Mononuclear cell (primary cell): ENCODE results near the gene DDB1. TPM values are rescaled to one million over a fixed set of nuclear protein-coding genes. Genes with fewer than 3 reads are reported as not detected.

Experiments used
- H3K27me3 ChIP-seq: 2 replicates; pipeline ENCODE4 v1.6.0; 2011; ENCODE audit warnings: low read length, control low read depth; ENCODE audit not compliant: insufficient read depth
- H3K4me1 ChIP-seq: 2 replicates; pipeline ENCODE4 v1.5.1; 2011; ENCODE audit warnings: mild to moderate bottlenecking, low read length, control low read depth; ENCODE audit not compliant: insufficient read depth
- H3K4me3 ChIP-seq: 2 replicates; pipeline ENCODE4 v1.5.1; 2011; ENCODE audit warnings: mild to moderate bottlenecking, low read length, moderate library complexity
- H3K9me3 ChIP-seq: 2 replicates; pipeline ENCODE4 v1.5.1; 2011; ENCODE audit warnings: low read depth, mild to moderate bottlenecking, control low read depth, low read length
- total RNA-seq: library from RNA; depleted of rRNA; stranded (reverse); fragments of >200 nt; gene quantifications from one replicate; pipeline ENCODE4 v1.2.3, GENCODE V29; 2012

DDB1 gene
- total RNA-seq, 1 donor = 89.8 TPM

- peaks cover 61% of the 10 kb centered on the region for H3K4me1 ChIP-seq
- no peaks in the 10 kb centered on the region for H3K9me3 ChIP-seq
- H3K27me3 ChIP-seq = no peaks in the 10 kb centered on the region
- peak within 1 kb of the TSS; percentile 93 for H3K4me3 ChIP-seq
These were observed 29.0 kb upstream of the DDB1 start, which contains the start of the genes CYB561A3 and TMEM138 for GRCh38 chr11:61361741-61362541. Gene CYB561A3 (minus strand): TSS chr11:61361882. CDS start chr11:61356713, 5,169 bp downstream. Gene TMEM138 (plus strand): TSS chr11:61362374. CDS start chr11:61364391, 2,017 bp downstream.

DNA sequence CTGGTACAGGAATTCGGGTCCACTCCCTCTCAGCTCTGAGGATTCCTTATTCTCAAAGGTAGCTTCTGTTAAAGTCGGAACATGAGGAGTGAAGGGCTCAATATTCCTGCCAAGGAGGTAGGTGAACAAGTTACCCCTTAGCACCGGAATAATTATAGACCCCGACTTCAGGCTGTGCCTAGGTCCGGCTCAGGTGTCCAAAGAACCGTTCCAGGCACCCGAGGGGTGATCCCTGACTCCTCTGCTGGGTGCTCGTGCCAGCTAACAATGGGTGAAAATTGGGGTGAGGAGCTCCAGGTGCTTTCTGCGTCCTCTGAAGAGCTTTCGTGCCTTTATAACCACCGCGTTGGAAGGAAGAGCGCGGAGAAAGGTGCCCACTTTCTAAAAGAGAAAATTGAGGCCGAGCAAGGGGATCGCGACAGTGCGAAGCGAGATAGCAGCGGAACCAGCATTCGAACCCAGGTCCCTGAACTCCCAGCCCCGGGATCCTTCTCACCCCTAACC lies 28.4 kb upstream of the DDB1 start:
- Histone ChIP-seq H3K9me3 (no peaks in the 10 kb centered on the region), H3K27me3 (no peaks in the 10 kb centered on the region), H3K4me1 (peaks cover 68% of the 10 kb centered on the region), H3K4me3 (peak overlapping the region; percentile 93)

- Histone ChIP-seq H3K27me3 (no peaks in the 10 kb centered on the region), H3K9me3 (no peaks in the 10 kb centered on the region), H3K4me3 (no peak overlapping the region), H3K4me1 (peaks cover 71% of the 10 kb centered on the region)
These were observed 26.6 kb upstream of the DDB1 start for GRCh38 chr11:61359516-61359915.

DNA sequence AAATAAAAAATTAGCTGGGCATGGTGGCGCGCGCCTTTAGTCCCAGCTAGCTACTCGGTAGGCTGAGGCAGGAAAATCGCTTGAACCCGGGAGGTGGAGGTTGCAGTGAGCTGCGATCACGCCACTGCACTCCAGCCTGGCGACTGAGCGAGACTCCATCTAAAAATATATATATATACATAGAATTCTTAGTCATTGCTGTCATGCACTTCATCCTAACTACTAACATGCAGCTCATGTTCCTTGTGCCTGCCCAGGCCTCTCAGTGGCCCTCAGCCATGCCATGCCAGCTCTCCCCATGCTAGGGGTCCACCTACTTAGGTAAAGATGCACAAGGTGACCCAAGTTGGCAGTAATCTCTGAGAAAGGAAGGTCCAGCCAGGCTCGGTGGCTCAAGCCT lies 25.7 kb upstream of the DDB1 start:
- Histone ChIP-seq H3K9me3 (no peaks in the 10 kb centered on the region), H3K4me1 (peaks cover 66% of the 10 kb centered on the region), H3K4me3 (no peak overlapping the region), H3K27me3 (no peaks in the 10 kb centered on the region)

GRCh38 chr11:61357894-61358239 lies 25.0 kb upstream of the DDB1 start:
- Histone ChIP-seq H3K27me3 (no peaks in the 10 kb centered on the region), H3K9me3 (no peaks in the 10 kb centered on the region), H3K4me1 (peaks cover 59% of the 10 kb centered on the region), H3K4me3 (no peak overlapping the region)

- peaks cover 54% of the 10 kb centered on the region for H3K4me1 ChIP-seq
- no peak overlapping the region for H3K4me3 ChIP-seq
- H3K9me3 ChIP-seq = no peaks in the 10 kb centered on the region
- no peaks in the 10 kb centered on the region for H3K27me3 ChIP-seq
These were observed 24.5 kb upstream of the DDB1 start for GRCh38 chr11:61357233-61357893.

DNA sequence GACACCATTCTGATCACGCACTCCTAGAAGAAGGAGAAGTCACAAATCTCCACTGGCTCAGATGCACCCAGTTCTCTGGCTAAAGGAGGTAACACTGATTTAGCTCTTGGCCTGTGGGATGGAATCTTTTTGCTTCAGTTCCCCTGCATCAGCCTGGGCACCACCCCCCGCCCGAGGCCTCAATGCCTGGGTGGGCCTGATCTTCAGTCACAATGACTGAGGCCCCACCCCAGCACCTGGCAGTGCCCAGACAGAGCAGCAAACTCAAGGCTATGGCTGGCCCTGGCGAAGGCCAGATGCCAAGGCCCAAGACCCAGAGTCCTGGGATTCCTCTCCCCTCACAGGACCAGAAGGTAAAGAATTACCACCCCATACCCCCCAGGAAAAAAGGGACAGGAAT lies 23.8 kb upstream of the DDB1 start:
- H3K4me1 ChIP-seq = peaks cover 54% of the 10 kb centered on the region
- no peaks in the 10 kb centered on the region for H3K27me3 ChIP-seq
- H3K4me3 ChIP-seq = peak overlapping the region; percentile 22
- H3K9me3 ChIP-seq = no peaks in the 10 kb centered on the region

GRCh38 chr11:61354208-61354607 lies 21.3 kb upstream of the DDB1 start:
- no peaks in the 10 kb centered on the region for H3K9me3 ChIP-seq
- peaks cover 32% of the 10 kb centered on the region for H3K4me1 ChIP-seq
- H3K27me3 ChIP-seq = no peaks in the 10 kb centered on the region
- H3K4me3 ChIP-seq = peak overlapping the region; percentile 9

- Histone ChIP-seq H3K4me1 (peaks cover 29% of the 10 kb centered on the region), H3K27me3 (no peaks in the 10 kb centered on the region), H3K4me3 (no peak overlapping the region), H3K9me3 (no peaks in the 10 kb centered on the region)
These were observed 20.5 kb upstream of the DDB1 start for GRCh38 chr11:61353131-61354067.

DNA sequence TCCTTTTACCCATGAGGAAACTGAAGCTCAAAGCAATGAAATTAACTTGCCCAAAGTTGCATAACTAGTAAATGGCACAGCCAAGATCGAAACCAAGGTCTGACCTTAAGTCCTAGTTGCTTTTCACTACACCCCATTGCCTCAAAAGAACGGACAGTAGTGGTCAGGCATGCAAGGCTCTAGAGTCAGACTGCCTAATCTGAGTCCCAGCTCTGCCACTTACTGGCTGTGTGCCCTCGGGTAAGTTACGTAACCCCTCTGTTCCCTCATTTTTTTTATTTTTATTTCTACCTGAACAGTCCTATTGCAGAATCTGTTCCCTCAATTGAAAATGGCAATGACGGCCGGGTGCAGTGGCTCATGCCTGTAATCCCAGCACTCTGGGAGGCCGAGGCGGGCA lies 19.1 kb upstream of the DDB1 start:
- Histone ChIP-seq H3K9me3 (no peaks in the 10 kb centered on the region), H3K4me1 (peaks cover 29% of the 10 kb centered on the region), H3K4me3 (no peak overlapping the region), H3K27me3 (no peaks in the 10 kb centered on the region)

DNA sequence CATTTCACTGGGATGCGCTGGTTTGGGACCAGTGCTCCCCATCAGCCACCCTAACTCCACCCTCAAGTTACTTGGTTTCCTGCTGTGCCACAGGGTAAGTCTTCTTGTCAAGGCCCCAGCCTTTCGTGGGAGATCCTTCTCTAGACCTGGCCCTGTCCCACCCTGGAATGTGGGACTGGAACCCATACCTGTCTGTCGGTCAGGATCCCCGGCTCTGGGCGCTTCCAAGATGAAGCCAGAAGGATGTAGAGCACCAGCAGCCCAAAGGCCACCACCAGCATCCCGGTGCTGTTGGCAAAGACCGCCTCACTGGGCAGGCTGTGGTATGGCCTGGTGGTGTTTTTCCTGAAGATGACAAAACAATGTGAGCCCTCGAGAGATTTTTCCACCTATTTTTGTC lies 17.9 kb upstream of the DDB1 start:
- no peaks in the 10 kb centered on the region for H3K27me3 ChIP-seq
- peaks cover 19% of the 10 kb centered on the region for H3K4me1 ChIP-seq
- no peak overlapping the region for H3K4me3 ChIP-seq
- H3K9me3 ChIP-seq = no peaks in the 10 kb centered on the region

- no peak overlapping the region for H3K4me3 ChIP-seq
- H3K4me1 ChIP-seq = peaks cover 19% of the 10 kb centered on the region
- H3K27me3 ChIP-seq = no peaks in the 10 kb centered on the region
- no peaks in the 10 kb centered on the region for H3K9me3 ChIP-seq
These were observed 17.4 kb upstream of the DDB1 start for GRCh38 chr11:61350336-61350735.

DNA sequence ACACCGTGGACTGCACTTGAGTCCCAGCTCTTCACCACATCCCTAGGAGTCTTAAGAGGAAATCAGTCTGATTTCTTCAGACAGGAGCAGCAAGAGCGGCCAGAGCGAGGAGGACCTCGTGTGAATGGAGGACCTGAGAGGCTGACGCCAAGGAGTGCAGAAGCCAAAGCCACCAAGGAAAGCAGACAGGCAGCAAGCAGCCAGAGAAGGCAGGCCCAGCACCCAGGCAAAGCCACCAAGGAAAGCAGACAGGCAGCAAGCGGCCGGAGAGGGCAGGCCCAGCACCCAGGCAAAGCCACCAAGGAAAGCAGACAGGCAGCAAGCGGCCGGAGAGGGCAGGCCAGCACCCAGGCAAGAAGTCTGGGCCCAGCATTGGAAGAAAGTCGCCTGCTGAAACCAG lies 17.0 kb upstream of the DDB1 start:
- Histone ChIP-seq H3K27me3 (no peaks in the 10 kb centered on the region), H3K4me3 (no peak overlapping the region), H3K9me3 (no peaks in the 10 kb centered on the region), H3K4me1 (peaks cover 19% of the 10 kb centered on the region)

- Histone ChIP-seq H3K27me3 (no peaks in the 10 kb centered on the region), H3K9me3 (no peaks in the 10 kb centered on the region), H3K4me3 (no peak overlapping the region), H3K4me1 (peaks cover 19% of the 10 kb centered on the region)
These were observed 16.4 kb upstream of the DDB1 start for GRCh38 chr11:61349189-61349751.
